Activated T-cell treated with anti-CD3 and anti-CD28 coated beads, Interleukin-2, amount 50 U/mL, for 48 hours (primary cell): Measurements from ENCODE around the gene ZSCAN30.
"Not testable (repeated sequence)": the region's sequence is repeated elsewhere in the genome, so short reads cannot be mapped to it uniquely, and the experiment has no call there.

Experiments
- DNase-seq, 2 experiments: peaks; one replicate each; pipeline ENCODE4 v3.0.0-alpha.2; 2020

The ZSCAN30 gene

GRCh38 chr18:35227254-35227653 is 62.8 kb downstream of the ZSCAN30 start:
- no peak for DNase-seq

- DNase-seq = no peak
These were observed 66.2 kb downstream of the ZSCAN30 start for GRCh38 chr18:35223797-35224196.

GRCh38 chr18:35220424-35220823 is 69.6 kb downstream of the ZSCAN30 start:
- no peak for DNase-seq

- DNase-seq = not testable (repeated sequence)
These were observed 70.7 kb downstream of the ZSCAN30 start for GRCh38 chr18:35219331-35219730.

- not testable (repeated sequence) for DNase-seq
These were observed 73.4 kb downstream of the ZSCAN30 start for GRCh38 chr18:35216611-35217010.

GRCh38 chr18:35215026-35215425 is 75.0 kb downstream of the ZSCAN30 start:
- no peak for DNase-seq

- not testable (repeated sequence) for DNase-seq
These were observed 84.1 kb downstream of the ZSCAN30 start for GRCh38 chr18:35205746-35206458.

- DNase-seq = no peak
These were observed 84.8 kb downstream of the ZSCAN30 start for GRCh38 chr18:35205199-35205712.

- DNase-seq = no peak
These were observed 87.0 kb downstream of the ZSCAN30 start for GRCh38 chr18:35203067-35203466.

GRCh38 chr18:35201256-35201931 is 88.6 kb downstream of the ZSCAN30 start:
- DNase-seq = no peak
